HUES64 (cell line): ENCODE results near the gene AGFG1.

ENCODE experiments used
- H3K27ac ChIP-seq: 2 replicates; pipeline ENCODE4 v1.7.0; 2013; ENCODE audit warnings: low read depth, low read length, inconsistent platforms
- H3K27me3 ChIP-seq: 2 replicates; pipeline ENCODE4 v1.6.1; 2013; ENCODE audit warnings: mild to moderate bottlenecking, low read length; ENCODE audit not compliant: insufficient read depth
- H3K36me3 ChIP-seq: 2 replicates; pipeline ENCODE4 v1.6.1; 2013; ENCODE audit warnings: mild to moderate bottlenecking, low read length; ENCODE audit not compliant: insufficient read depth
- H3K4me1 ChIP-seq: 2 replicates; pipeline ENCODE4 v1.6.1; 2013; ENCODE audit warnings: mild to moderate bottlenecking, low read length, moderate library complexity; ENCODE audit not compliant: insufficient read depth
- H3K4me3 ChIP-seq: 2 replicates; pipeline ENCODE4 v1.5.1; 2013; ENCODE audit warnings: mild to moderate bottlenecking, low read length, moderate library complexity
- H3K9ac ChIP-seq: 2 replicates; pipeline ENCODE4 v1.6.1; 2013; ENCODE audit warnings: mild to moderate bottlenecking, low read depth, low read length
- H3K9me3 ChIP-seq: 2 replicates; pipeline ENCODE4 v1.6.1; 2013; ENCODE audit warnings: low read depth, low read length; ENCODE audit not compliant: insufficient read depth
- WGBS: fragments of 150-250, 120-280 bp; methylation state at CpG from one replicate; pipeline ENCODE4 v1.1.7; 2013; ENCODE audit warnings: missing lambda C conversion rate; 5-methylcytosine and 5-hydroxymethylcytosine counted together

Gene AGFG1

GRCh38 chr2:227462462-227462951 lies 9.4 kb upstream of the AGFG1 start:
- Histone ChIP-seq H3K36me3 (no peaks in the 10 kb centered on the region), H3K4me3 (no peak overlapping the region), H3K4me1 (peaks cover 6% of the 10 kb centered on the region), H3K9ac (no peak overlapping the region), H3K27ac (no peak overlapping the region), H3K27me3 (no peaks in the 10 kb centered on the region), H3K9me3 (no peaks in the 10 kb centered on the region)
- 96% methylated on average over 6 of the region's 6 CpGs for WGBS

GRCh38 chr2:227462972-227463931 lies 8.7 kb upstream of the AGFG1 start:
- Histone ChIP-seq H3K9ac (no peak overlapping the region), H3K36me3 (no peaks in the 10 kb centered on the region), H3K27me3 (no peaks in the 10 kb centered on the region), H3K4me3 (no peak overlapping the region), H3K4me1 (peaks cover 6% of the 10 kb centered on the region), H3K27ac (no peak overlapping the region), H3K9me3 (no peaks in the 10 kb centered on the region)
- WGBS, result 92% methylated on average over 13 of the region's 13 CpGs

- H3K27me3 ChIP-seq, result no peaks in the 10 kb centered on the region
- H3K9ac ChIP-seq, result no peak overlapping the region
- 91% methylated on average over 3 of the region's 3 CpGs for WGBS
- no peak overlapping the region for H3K4me3 ChIP-seq
- no peaks in the 10 kb centered on the region for H3K36me3 ChIP-seq
- H3K27ac ChIP-seq, result no peak overlapping the region
- peaks cover 6% of the 10 kb centered on the region for H3K4me1 ChIP-seq
- no peaks in the 10 kb centered on the region for H3K9me3 ChIP-seq
These were observed 7.6 kb upstream of the AGFG1 start for GRCh38 chr2:227464361-227464760.

GRCh38 chr2:227464851-227465250 lies 7.1 kb upstream of the AGFG1 start:
- Histone ChIP-seq H3K9me3 (no peaks in the 10 kb centered on the region), H3K27me3 (no peaks in the 10 kb centered on the region), H3K27ac (no peak overlapping the region), H3K4me3 (no peak overlapping the region), H3K36me3 (no peaks in the 10 kb centered on the region), H3K9ac (no peak overlapping the region), H3K4me1 (peaks cover 6% of the 10 kb centered on the region)
- WGBS, result 89% methylated on average over 7 of the region's 7 CpGs

- 87% methylated on average over 5 of the region's 5 CpGs for WGBS
- peaks cover 6% of the 10 kb centered on the region for H3K4me1 ChIP-seq
- H3K36me3 ChIP-seq, result no peaks in the 10 kb centered on the region
- H3K9me3 ChIP-seq, result no peaks in the 10 kb centered on the region
- no peaks in the 10 kb centered on the region for H3K27me3 ChIP-seq
- peak overlapping the region; percentile 5; the same call in 1 of the 2 replicates for H3K27ac ChIP-seq
- H3K4me3 ChIP-seq, result no peak overlapping the region
- no peak overlapping the region for H3K9ac ChIP-seq
These were observed 4.9 kb upstream of the AGFG1 start for GRCh38 chr2:227466887-227467600.

- Histone ChIP-seq H3K4me1 (peaks cover 16% of the 10 kb centered on the region), H3K27ac (no peak overlapping the region), H3K9me3 (no peaks in the 10 kb centered on the region), H3K36me3 (no peaks in the 10 kb centered on the region), H3K27me3 (no peaks in the 10 kb centered on the region), H3K9ac (no peak overlapping the region), H3K4me3 (peak overlapping the region; percentile 95; the same call in 1 of the 2 replicates)
- WGBS, result 90% methylated on average over 7 of the region's 7 CpGs
These were observed 544 bp upstream of the AGFG1 start for GRCh38 chr2:227471412-227471811.

- WGBS, result under 1% methylated on average over 105 of the region's 106 CpGs
- Histone ChIP-seq H3K27ac (peak overlapping the region; percentile 80; the same call in 1 of the 2 replicates), H3K9me3 (no peaks in the 10 kb centered on the region)
These were observed 537 bp downstream of the AGFG1 start for GRCh38 chr2:227472265-227473121.

GRCh38 chr2:227473122-227473461 lies 1.1 kb downstream of the AGFG1 start:
- Histone ChIP-seq H3K9me3 (no peaks in the 10 kb centered on the region), H3K27ac (no peak overlapping the region), H3K4me1 (peaks cover 16% of the 10 kb centered on the region), H3K27me3 (no peaks in the 10 kb centered on the region), H3K36me3 (no peaks in the 10 kb centered on the region), H3K9ac (peak overlapping the region; percentile 51), H3K4me3 (peak overlapping the region; percentile 95)
- WGBS, result 4% methylated on average over 9 of the region's 9 CpGs

More at GRCh38 chr2:227472265-227473121, 537 bp downstream of the AGFG1 start:
- H3K9ac ChIP-seq, result peak overlapping the region; percentile 88
- peak overlapping the region; percentile 95 for H3K4me3 ChIP-seq
- no peaks in the 10 kb centered on the region for H3K27me3 ChIP-seq
- no peaks in the 10 kb centered on the region for H3K36me3 ChIP-seq
- H3K4me1 ChIP-seq, result peaks cover 16% of the 10 kb centered on the region

GRCh38 chr2:227473806-227474205 lies 1.9 kb downstream of the AGFG1 start:
- Histone ChIP-seq H3K9ac (no peak overlapping the region; the same call in 1 of the 2 replicates), H3K27ac (no peak overlapping the region)
- WGBS, result 94% methylated on average over 2 of the region's 2 CpGs

GRCh38 chr2:227474410-227474809 lies 2.5 kb downstream of the AGFG1 start:
- Histone ChIP-seq H3K4me3 (peak overlapping the region; percentile 95), H3K9ac (no peak overlapping the region), H3K4me1 (peaks cover 16% of the 10 kb centered on the region), H3K27ac (no peak overlapping the region), H3K9me3 (no peaks in the 10 kb centered on the region), H3K27me3 (no peaks in the 10 kb centered on the region), H3K36me3 (no peaks in the 10 kb centered on the region)
- 91% methylated on average over 3 of the region's 3 CpGs for WGBS

More at GRCh38 chr2:227473806-227474205, 1.9 kb downstream of the AGFG1 start:
- no peaks in the 10 kb centered on the region for H3K9me3 ChIP-seq
- H3K36me3 ChIP-seq, result no peaks in the 10 kb centered on the region
- H3K4me3 ChIP-seq, result peak overlapping the region; percentile 95
- H3K4me1 ChIP-seq, result peaks cover 16% of the 10 kb centered on the region
- H3K27me3 ChIP-seq, result no peaks in the 10 kb centered on the region
